ENCODE measurements around the gene WDR73.
A peak's percentile ranks its signal among the peaks of the same experiment; 100 is the strongest.
"Not testable (repeated sequence)": the region's sequence is repeated elsewhere in the genome, so short reads cannot be mapped to it uniquely, and the experiment has no call there.

WDR73 gene

DNA sequence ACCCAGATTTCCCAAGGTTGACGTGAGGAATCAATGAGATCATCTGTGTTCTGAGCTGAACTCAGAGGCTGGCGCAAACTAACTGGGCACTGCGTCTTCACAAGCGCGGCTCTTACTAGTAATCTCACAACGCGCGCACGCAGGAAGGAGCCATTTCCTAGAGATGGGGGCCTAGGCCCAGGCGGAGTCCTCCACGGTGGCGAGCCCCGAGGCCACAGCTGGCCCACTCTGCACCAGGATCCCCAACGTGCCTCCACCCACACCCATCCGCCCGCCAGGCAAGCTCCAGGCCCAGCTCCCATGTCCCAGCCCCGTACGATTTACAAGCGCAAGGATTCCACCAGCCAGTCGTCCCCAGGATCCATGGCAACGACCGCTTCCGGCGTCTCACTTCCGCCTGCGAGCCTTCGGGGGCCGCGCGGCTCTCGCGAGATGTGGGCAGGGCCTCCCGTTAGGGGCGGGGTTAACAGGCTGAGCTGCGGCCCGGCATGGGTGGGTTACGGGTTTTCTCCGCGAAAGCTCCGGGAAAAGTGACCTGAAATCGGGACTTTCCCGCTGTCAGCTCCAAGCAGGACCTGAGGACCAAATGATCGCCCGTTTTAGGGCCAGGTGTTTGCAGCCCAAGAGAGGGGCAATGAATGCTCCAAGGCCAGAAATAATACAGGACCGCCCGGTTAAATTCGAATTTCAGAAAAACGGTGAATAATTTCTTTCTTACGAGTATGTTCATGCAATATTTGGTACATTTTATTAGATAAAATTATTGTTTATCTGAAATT is at the start of gene WDR73:
TSS of gene WDR73 (minus strand) at position 374 of the 779 bp plus-strand sequence. CDS start at position 365, 9 bp downstream.
- peak; percentile 96 for DNase-seq (ENCODE audit: low spot score)

GRCh38 chr15:84703808-84704207 is 49.7 kb upstream of the WDR73 start:
- no peak for DNase-seq (ENCODE audit: low spot score)

GRCh38 chr15:84702961-84703482 is 48.9 kb upstream of the WDR73 start:
- no peak for DNase-seq (ENCODE audit: low spot score)

- DNase-seq (ENCODE audit: low spot score) = no peak
Measured at GRCh38 chr15:84699538-84700191, 45.6 kb upstream of the WDR73 start.

DNA sequence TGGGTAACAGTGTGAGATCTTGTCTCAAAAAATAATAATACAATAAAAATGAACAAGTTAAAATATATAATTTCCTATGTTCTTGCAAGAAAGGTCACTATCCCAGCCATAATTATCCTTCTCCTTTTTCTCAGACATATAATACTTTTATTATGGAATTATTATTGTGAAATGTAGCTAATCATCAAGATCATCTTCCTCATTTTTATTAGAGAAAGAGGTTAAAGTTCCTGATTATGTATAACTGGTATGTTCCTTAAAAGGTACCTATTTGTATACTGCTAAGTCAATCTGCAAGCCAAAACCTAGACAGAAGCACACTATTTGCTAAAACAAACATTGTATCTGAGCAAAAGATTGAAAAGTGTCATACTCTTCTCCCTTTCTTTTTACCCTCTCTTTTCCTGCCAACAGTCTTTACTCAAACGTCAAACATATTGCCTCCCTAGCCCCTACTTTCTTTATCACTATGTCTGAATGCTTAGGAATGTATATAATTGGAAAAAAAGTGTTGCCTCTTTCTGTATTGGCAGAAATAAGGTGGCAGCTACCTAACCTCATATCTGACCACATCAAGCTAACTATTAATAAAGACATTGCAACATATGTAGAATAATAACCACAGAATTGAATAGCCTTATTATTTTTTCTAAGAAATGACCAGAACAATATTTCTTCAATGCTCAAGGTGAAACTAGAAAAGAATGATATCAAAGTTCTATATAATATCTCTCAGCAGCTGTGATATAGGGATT is 43.3 kb upstream of the WDR73 start:
- no peak for DNase-seq (ENCODE audit: low spot score)

DNA sequence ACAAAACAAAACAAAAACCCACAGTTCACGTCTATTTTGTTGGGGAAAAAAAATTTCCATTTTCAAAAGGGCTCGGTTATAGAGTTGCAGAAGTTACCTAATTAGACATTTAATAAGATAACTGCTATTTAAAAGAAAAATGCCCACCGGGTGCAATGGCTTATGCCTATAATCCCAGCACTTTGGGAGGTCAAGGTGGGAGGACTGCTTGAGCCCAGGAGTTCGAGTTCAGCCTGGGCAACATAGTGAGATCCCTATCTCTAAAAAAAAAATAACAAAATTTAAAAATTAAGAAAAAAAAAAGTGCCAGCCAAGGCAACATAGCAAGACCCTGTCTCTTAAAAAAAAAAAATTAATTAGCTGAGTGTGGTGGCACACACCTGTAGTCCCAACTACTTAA is 42.7 kb upstream of the WDR73 start:
- no peak for DNase-seq (ENCODE audit: low spot score)

GRCh38 chr15:84690342-84690741 is 36.3 kb upstream of the WDR73 start:
- no peak for DNase-seq (ENCODE audit: low spot score)

GRCh38 chr15:84689858-84690257 is 35.8 kb upstream of the WDR73 start:
- no peak for DNase-seq (ENCODE audit: low spot score)

DNA sequence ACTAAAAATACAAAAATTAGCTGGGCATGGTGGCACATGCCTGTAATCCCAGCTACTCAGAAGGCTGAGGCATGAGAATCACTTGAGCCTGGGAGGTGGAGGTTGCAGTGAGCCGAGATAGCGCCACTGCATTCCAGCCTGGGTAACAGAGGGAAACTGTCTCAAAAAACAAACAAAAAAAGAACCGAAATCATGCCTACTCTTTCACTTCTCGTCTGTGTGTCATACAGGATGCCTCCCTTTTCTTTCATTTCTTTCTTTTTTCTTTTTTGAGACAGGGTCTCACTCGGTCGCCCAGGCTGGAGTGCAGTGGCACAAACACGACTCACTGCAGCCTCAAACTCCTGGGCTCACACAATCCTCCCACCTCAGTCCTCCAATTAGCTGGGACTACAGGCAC is 32.4 kb upstream of the WDR73 start:
- DNase-seq (ENCODE audit: low spot score) = not testable (repeated sequence)

DNA sequence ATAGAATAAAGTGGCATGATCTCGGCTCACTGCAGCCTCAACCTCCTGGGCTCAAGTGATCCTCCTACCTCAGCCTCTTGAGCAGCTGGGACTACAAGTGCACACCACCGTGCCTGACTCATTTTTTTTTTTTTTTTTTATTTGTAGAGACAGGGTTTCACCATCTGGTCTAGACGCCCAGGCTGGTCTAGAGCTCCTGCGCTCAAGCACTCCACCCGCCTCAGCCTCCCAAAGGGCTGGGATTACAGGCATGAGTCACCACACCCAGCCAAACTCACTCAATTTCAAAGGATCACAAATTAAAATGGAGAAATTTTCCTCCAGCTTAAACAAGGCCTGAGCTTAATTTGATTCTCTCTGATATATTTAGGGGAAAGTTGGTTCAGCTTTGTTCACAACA is 31.2 kb upstream of the WDR73 start:
- no peak for DNase-seq (ENCODE audit: low spot score)

DNA sequence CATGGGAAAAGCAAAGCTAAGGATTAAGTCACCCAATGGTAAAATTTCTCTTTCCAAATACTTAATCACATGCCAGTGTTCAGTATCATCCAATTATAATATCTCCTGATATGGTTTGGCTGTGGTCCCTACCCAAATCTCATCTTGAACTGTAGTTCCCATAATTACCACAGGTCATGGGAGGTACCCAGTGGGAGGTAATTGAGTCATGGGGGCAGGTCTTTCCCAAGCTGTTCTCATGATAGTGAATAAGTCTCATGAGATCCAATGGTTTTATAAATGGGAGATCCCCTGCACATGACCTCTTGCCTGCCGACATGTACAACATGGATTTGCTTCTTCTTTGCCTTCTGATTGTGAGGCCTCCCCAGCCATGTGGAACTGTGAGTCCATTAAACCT is 30.0 kb upstream of the WDR73 start:
- DNase-seq (ENCODE audit: low spot score) = no peak

GRCh38 chr15:84681831-84682230 is 27.7 kb upstream of the WDR73 start:
- DNase-seq (ENCODE audit: low spot score) = peak; percentile 49

DNA sequence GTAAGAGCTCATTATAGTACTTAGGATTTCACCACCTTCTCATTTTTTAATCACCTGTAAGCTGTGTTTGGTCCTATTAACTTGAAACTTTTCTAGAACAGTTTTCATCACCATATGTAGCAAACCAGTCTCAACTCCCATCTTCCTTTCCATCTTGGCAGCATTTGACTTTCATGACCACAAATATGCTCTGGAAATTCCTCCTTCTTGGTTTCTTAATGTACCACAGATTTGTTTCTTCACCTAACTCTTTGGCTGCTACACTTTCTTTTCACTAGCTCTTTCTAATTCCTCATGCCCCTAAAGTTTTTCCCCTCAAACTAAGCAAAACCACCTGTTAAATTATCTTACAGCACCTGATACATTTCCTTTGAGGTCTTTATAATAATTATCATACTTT is 17.1 kb upstream of the WDR73 start:
- no peak for DNase-seq (ENCODE audit: low spot score)

DNA sequence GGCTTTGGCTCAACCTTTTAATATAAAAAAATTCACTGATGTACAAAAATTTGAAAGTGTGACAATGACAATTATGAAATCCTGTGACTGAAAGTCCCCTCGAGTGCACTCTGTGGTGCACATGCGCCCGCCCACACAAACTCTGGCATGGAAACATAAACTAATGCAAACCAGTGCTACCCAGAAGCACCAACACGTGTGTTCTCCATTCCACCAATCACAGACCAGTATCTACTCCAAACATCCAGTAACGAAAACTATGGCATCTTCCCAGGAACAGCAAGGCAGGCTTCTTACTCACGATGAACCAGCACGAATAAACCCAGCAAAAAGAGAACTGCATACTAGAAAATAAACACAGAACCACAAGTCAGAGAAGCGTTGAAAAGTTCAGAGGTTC is 15.6 kb upstream of the WDR73 start:
- no peak for DNase-seq (ENCODE audit: low spot score)

- no peak for DNase-seq (ENCODE audit: low spot score)
Measured at GRCh38 chr15:84668221-84668982, 14.3 kb upstream of the WDR73 start.

DNA sequence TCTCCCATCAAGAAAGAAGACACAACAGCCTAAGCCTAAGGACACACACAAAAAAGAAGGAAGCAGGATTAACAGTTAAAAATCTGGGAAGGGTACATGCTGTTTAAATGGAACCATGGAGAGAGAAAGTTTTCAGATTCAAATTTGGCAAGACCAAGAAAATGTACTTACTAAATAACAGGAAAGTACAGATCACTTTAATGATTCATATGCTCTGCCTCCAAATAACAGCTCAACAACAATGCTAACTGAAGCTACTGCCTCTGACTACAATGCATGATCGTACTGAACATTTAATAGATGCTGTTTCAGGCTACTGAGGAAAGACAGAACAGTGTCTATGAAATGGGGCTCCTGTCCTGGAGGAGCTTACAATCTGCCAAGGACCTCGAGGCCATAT is 12.3 kb upstream of the WDR73 start:
- no peak for DNase-seq (ENCODE audit: low spot score)

DNA sequence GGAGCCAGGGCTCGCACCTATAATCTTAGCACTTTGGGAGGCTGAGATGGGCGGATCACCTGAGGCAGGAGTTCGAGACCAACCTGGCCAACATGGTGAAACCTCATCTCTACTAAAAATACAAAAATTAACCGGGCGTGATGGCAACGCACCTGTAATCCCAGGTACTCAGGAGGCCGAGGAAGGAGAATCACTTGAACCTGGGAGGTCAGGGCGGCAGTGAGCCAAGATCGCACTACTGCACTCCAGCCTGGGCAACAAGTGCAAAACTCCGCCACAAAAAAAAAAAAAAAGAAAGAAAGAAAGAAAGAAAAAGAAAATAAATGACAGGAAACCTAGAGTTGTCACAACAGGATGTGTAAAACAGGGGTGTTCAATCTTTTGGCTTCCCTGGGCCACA is 6.9 kb upstream of the WDR73 start:
- no peak for DNase-seq (ENCODE audit: low spot score)

DNA sequence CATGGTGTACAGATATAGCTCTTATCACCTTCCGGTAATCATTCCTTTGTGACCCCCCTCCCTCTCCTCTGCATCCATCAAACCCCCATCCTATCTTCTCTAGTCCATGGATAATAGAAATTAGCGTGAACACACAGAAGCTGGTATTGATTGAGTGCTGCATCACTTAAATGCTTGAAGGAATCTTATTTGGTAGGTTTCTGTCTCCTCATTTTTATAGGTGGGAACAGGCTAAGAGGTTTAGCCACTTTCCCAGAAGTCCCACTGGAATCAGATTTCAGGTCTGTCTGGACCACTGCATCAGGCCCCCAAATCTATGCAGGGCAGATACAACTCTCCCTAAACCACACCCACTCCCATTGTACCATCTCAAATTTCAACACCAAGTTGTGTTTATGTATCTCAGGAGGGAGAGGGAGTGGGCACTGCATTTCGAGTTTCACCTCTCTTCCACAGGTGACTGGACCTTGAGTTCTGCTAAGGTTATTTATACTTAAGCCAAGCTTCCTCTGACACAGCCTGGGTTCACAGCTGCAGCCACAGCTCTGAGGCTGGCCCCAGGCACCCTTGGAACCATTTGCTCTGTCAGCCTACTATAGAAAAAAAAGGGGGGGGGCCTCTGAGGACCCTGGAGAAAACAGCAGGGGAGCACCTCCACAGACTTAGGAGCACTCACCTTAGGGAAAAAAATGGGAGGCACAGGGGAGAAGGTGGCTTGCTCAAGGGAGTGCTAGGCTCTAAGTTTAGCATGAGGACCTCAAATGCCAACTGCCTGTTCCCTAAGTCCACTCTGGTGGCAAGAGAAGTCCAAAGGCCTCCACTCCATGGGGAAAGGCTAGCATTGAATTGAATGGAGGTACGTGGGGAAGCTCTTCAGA is 6.1 kb upstream of the WDR73 start:
- no peak for DNase-seq (ENCODE audit: low spot score)

GRCh38 chr15:84658788-84659411 is 4.8 kb upstream of the WDR73 start:
- DNase-seq (ENCODE audit: low spot score) = no peak

DNA sequence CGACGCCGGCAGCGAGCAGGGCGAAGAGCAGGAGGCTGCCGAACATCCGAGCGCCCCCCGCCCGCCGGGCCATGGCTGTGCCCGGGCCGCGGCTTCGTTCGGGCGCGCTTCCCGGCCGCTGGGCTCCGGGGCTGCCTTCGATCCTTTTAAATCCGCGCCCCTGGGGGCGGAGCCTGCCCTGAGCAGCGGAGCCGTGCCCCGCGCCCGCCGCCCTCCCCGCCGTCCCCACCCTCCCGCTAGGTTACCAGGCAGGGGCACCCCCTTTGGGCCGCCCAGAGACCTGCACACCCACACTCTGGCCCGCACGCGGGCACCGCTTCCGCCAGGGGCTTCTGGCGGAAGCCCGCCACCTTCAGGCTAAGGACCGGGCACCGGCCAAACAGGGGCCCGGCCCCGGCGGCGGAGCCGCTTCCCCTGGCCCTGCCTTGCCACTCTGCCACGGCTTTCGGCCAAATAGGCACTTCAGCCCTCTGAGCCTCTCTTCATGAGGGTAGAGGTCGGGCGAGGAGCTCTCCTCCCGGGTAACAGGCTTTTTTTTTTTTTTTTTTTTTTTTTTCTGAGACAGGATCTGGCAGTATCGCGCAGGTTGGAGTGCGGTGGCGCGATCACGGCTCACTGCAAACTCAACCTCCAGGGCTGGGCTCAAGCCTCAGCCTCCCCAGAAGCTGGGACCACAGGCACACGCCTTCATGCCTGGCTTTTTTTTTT is 4.2 kb upstream of the WDR73 start, which contains the start of gene NMB:
TSS of gene NMB (minus strand) at position 120 of the 708 bp plus-strand sequence. CDS start at position 73, 47 bp downstream.
- peak; percentile 86 for DNase-seq (ENCODE audit: low spot score)

Data from CD4-positive, alpha-beta T cell treated with Interleukin-2 at 100 ng/mL for 4 hours (primary cell).